HepG2 (cell line): ENCODE data around the gene NAA30. TPM values are rescaled to one million over a fixed set of nuclear protein-coding genes. Genes with fewer than 3 reads are reported as not detected.

ENCODE experiments used
- ATAC-seq: fragments of 200-7000 bp; cut with Tn5 transposase; 3 replicates; pipeline ENCODE4 v1.9.1; 2020; ENCODE audit warnings: mild to moderate bottlenecking, moderate library complexity
- BruUV-seq: library from RNA; stranded (reverse); fragments of 400-500 nt; replicated peaks from 2 replicates; lab custom pipeline; 2021; lab: Mats Ljungman, UMichigan
- CTCF ChIA-PET: fragments of 300-600 bp; formaldehyde crosslinking; extraction: SDS; loops from one replicate; lab custom pipeline; 2021; ENCODE audit warnings: low total read pairs, inconsistent platforms, low intra/inter-chr PET ratio; lab: Yijun Ruan, JAX
- POLR2A ChIA-PET: fragments of 350-600 bp; sonication (Branson Sonifier 250); formaldehyde crosslinking; loops from one replicate; lab custom pipeline; 2020; ENCODE audit warnings: antibody characterized with exemption, inconsistent platforms; lab: Yijun Ruan, JAX
- DNase-seq: peaks from one replicate; pipeline ENCODE4 v3.0.0-alpha.2; 2015; ENCODE audit warnings: low spot score
- FAIRE-seq: peaks from 3 replicates; lab custom pipeline; 2011; peaks lifted over from hg19 to GRCh38; lab: Jason Lieb, UNC
- H2AFZ ChIP-seq: one replicate; pipeline ENCODE4 v1.6.1; 2011; ENCODE audit warnings: low read length, inconsistent platforms
- H3K27ac ChIP-seq: fragments of 300-600 bp; 3 replicates; pipeline ENCODE4 v1.8.0; 2011; ENCODE audit warnings: mixed run types, mild to moderate bottlenecking, mixed read lengths, low read length, inconsistent platforms; ENCODE audit not compliant: insufficient read depth; ENCODE audit errors: extremely low read length
- H3K27me3 ChIP-seq, 2 experiments: fragments of 200-600 bp in 1 of 2; 2 replicates in 1 of 2; 3 replicates in 1 of 2; pipeline versions ENCODE4 v1.6.0 to v1.8.0; 2011; ENCODE audit warnings: low read length in 2 of 2, mild to moderate bottlenecking in 2 of 2, moderate library complexity in 2 of 2, inconsistent platforms in 1 of 2; ENCODE audit not compliant: insufficient read depth in 2 of 2, control insufficient read depth in 1 of 2
- H3K36me3 ChIP-seq, 2 experiments: fragments of 200-600 bp in 1 of 2; replicated peaks in 1 of 2; 2 replicates in 1 of 2; 3 replicates in 1 of 2; pipeline versions ENCODE4 v1.5.1 to v1.8.0; 2011; ENCODE audit warnings: low read length in 2 of 2, inconsistent platforms in 1 of 2; ENCODE audit not compliant: insufficient read depth in 2 of 2, control insufficient read depth in 1 of 2
- H3K4me1 ChIP-seq: 2 replicates; pipeline ENCODE4 v1.5.1; 2012; ENCODE audit warnings: low read length, inconsistent platforms; ENCODE audit not compliant: insufficient read depth
- H3K4me2 ChIP-seq: 2 replicates; pipeline ENCODE4 v1.6.0; 2011; ENCODE audit warnings: low read depth, low read length, inconsistent platforms
- H3K4me3 ChIP-seq, 3 experiments: fragments of 200-600 bp in 1 of 3; sonication (generic), shearing (Covaris generic) in 1 of 3; replicated peaks in 1 of 3; 2 replicates each; pipeline ENCODE4 v1.5.1; 2011 to 2016; ENCODE audit warnings: low read length in 3 of 3, inconsistent platforms in 2 of 3, low read depth in 2 of 3, mild to moderate bottlenecking in 2 of 3, control low read depth in 1 of 3, mixed read lengths in 1 of 3; ENCODE audit not compliant: insufficient read depth in 1 of 3
- H3K79me2 ChIP-seq: one replicate; pipeline ENCODE4 v1.6.1; 2011; ENCODE audit warnings: low read length, inconsistent platforms; ENCODE audit not compliant: insufficient read depth
- H3K9ac ChIP-seq: 2 replicates; pipeline ENCODE4 v1.6.0; 2011; ENCODE audit warnings: mild to moderate bottlenecking, low read depth, low read length, inconsistent platforms; ENCODE audit not compliant: insufficient read depth
- H3K9me3 ChIP-seq: 2 replicates; pipeline ENCODE4 v1.5.1; 2012; ENCODE audit warnings: mild to moderate bottlenecking, low read length
- H4K20me1 ChIP-seq: 2 replicates; pipeline ENCODE4 v1.6.0; 2011; ENCODE audit warnings: inconsistent platforms, mild to moderate bottlenecking, low read length, moderate library complexity; ENCODE audit not compliant: insufficient read depth
- ATRX ChIP-seq: sonication (generic); formaldehyde crosslinking; IDR thresholded peaks from 2 replicates; pipeline ENCODE4 v1.4.0; 2020; ENCODE audit warnings: missing genetic modification reagents, borderline replicate concordance
- ELF4 ChIP-seq: sonication (generic); formaldehyde crosslinking; IDR thresholded peaks from 2 replicates; pipeline ENCODE4 v1.5.0; 2020; ENCODE audit warnings: missing genetic modification reagents, mild to moderate bottlenecking, moderate library complexity, borderline replicate concordance
- GMEB2 ChIP-seq: IDR thresholded peaks from 2 replicates; pipeline ENCODE4 v1.6.1; 2016; ENCODE audit warnings: missing biosample characterization, missing genetic modification reagents, low read depth
- HNRNPH1 ChIP-seq: fragments of 200-400 bp; formaldehyde crosslinking; optimal IDR thresholded peaks from 2 replicates; pipeline ENCODE3; 2017; ENCODE audit warnings: mild to moderate bottlenecking, low read depth, low read length
- NR2C2 ChIP-seq: sonication (generic); formaldehyde crosslinking; IDR thresholded peaks from 2 replicates; pipeline ENCODE4 v1.4.0; 2020; ENCODE audit warnings: missing genetic modification reagents, mild to moderate bottlenecking, moderate library complexity, borderline replicate concordance
- PAF1 ChIP-seq: IDR thresholded peaks from 2 replicates; pipeline ENCODE4 v1.6.1; 2016; ENCODE audit warnings: missing genetic modification reagents, missing compliant biosample characterization
- PCBP2 ChIP-seq: fragments of 200-400 bp; formaldehyde crosslinking; optimal IDR thresholded peaks from 2 replicates; pipeline ENCODE3; 2018; ENCODE audit warnings: low read length, low read depth; ENCODE audit not compliant: poor library complexity, severe bottlenecking
- PRDM4 ChIP-seq: sonication (generic); formaldehyde crosslinking; IDR thresholded peaks from 2 replicates; pipeline ENCODE4 v1.9.0; 2021; ENCODE audit warnings: missing genetic modification reagents, borderline replicate concordance
- RAD51 ChIP-seq: fragments of 450-650 bp; IDR thresholded peaks from 2 replicates; pipeline ENCODE4 v1.6.1; 2016; ENCODE audit warnings: borderline replicate concordance
- SNAI1 ChIP-seq: sonication (generic); formaldehyde crosslinking; IDR thresholded peaks from 2 replicates; pipeline ENCODE4 v1.5.0; 2020; ENCODE audit warnings: mild to moderate bottlenecking, missing genetic modification reagents, borderline replicate concordance
- TCF7 ChIP-seq: sonication (generic); IDR thresholded peaks from 2 replicates; pipeline ENCODE4 v1.6.1; 2016; ENCODE audit warnings: antibody characterized with exemption, low read depth
- U2AF2 ChIP-seq: fragments of 200-400 bp; formaldehyde crosslinking; IDR thresholded peaks from 2 replicates; pipeline ENCODE4 v1.6.1; 2017; ENCODE audit warnings: low read depth, mild to moderate bottlenecking, low read length
- YY1 ChIP-seq: IDR thresholded peaks from 2 replicates; pipeline ENCODE4 v1.6.1; 2011; ENCODE audit warnings: low read length, low read depth, moderate library complexity, mild to moderate bottlenecking; ENCODE audit not compliant: insufficient read depth, insufficient replicate concordance
- ZIK1 ChIP-seq: sonication (generic); formaldehyde crosslinking; IDR thresholded peaks from 2 replicates; pipeline ENCODE4 v1.5.0; 2020; ENCODE audit warnings: mild to moderate bottlenecking, low read depth, missing genetic modification reagents, borderline replicate concordance
- ZNF382 ChIP-seq: sonication (generic); formaldehyde crosslinking; IDR thresholded peaks from 2 replicates; pipeline ENCODE4 v1.5.0; 2020; ENCODE audit warnings: missing genetic modification reagents, mild to moderate bottlenecking, borderline replicate concordance
- ZNF7 ChIP-seq: IDR thresholded peaks from 2 replicates; pipeline ENCODE4 v1.6.1; 2016; ENCODE audit warnings: missing biosample characterization, missing genetic modification reagents
- WGBS: methylation state at CpG from one replicate; pipeline ENCODE4 v1.1.6; 2017; ENCODE audit warnings: low lambda C conversion rate; 5-methylcytosine and 5-hydroxymethylcytosine counted together
- in situ Hi-C: cut with HindIII; loops from 2 replicates; pipeline ENCODE4 v1.10.0; 2017; ENCODE audit warnings: low pct_unique_long_range_greater_than_20kb; ENCODE audit not compliant: extremely low pct_ligation_motif_present
- intact Hi-C: fragments of 100-400 bp; cut with micrococcal nuclease; formaldehyde crosslinking; loops from one replicate; pipeline ENCODE4 v1.10.0; 2022; ENCODE audit not compliant: unreplicated experiment
- polyA plus RNA-seq, 8 experiments: library from polyadenylated mRNA; depleted of rRNA in 3 of 8; stranded (reverse) in 7 of 8; unstranded in 1 of 8; fragments of >200 nt; fragmentation: Illumina TruSeq in 4 of 8; extraction: Trizol in 4 of 8; gene quantifications; 2 replicates each; pipeline versions ENCODE4 v1.2.1 to v1.2.3, GENCODE V29; 2011 to 2016; ENCODE audit warnings: low read depth in 4 of 8, missing spikeins in 1 of 8, mixed read lengths in 1 of 8; ENCODE audit not compliant: insufficient read depth in 1 of 8
- total RNA-seq, 5 experiments: library from RNA; depleted of rRNA; stranded (reverse); fragments of >200 nt; fragmentation: Illumina TruSeq; extraction: Trizol; gene quantifications; 2 replicates each; pipeline ENCODE4 v1.2.3, GENCODE V29; 2016; ENCODE audit warnings: low read depth in 1 of 5

The NAA30 gene
- total and polyA plus RNA-seq, 2 of the 13 experiments (the other 11 are each of a cell fraction or from before 2014, with no cell fraction given), result 10.8 to 18.4 TPM

GRCh38 chr14:57352396-57353170 is 37.8 kb upstream of the NAA30 start:
- H3K4me1 ChIP-seq, result peaks cover 29% of the 10 kb centered on the region
- no peaks in the 10 kb centered on the region for H3K36me3 ChIP-seq
- ChIA-PET CTCF (no interaction called here), POLR2A (no interaction called here)
- H3K27ac ChIP-seq, result no peak overlapping the region
- H3K4me2 ChIP-seq, result no peak overlapping the region
- no peak for ATAC-seq
- BruUV-seq, result no TSS peak
- FAIRE-seq, result no peak
- H4K20me1 ChIP-seq, result no peaks in the 10 kb centered on the region
- H3K4me3 ChIP-seq, result no peak overlapping the region
- H2AFZ ChIP-seq, result no peak overlapping the region
- DNase-seq, result no peak
- H3K27me3 ChIP-seq, result no peaks in the 10 kb centered on the region
- H3K9ac ChIP-seq, result no peak overlapping the region
- TF ChIP-seq NR2C2 (CRISPR knock-in tag), result no peak
- no peak for TF ChIP-seq ATRX (CRISPR knock-in tag)
- no peak for TF ChIP-seq PRDM4 (CRISPR knock-in tag)
- no peak for TF ChIP-seq ZNF7 (CRISPR knock-in tag)
- TF ChIP-seq PCBP2, result no peak
- TF ChIP-seq ELF4 (CRISPR knock-in tag), result no peak
- no peak for TF ChIP-seq YY1
- no peak for TF ChIP-seq U2AF2
- TF ChIP-seq ZNF382 (CRISPR knock-in tag), result no peak
- TF ChIP-seq RAD51, result no peak
- TF ChIP-seq SNAI1, result no peak
- TF ChIP-seq ZIK1 (CRISPR knock-in tag), result no peak
- TF ChIP-seq PAF1, result no peak
- TF ChIP-seq TCF7, result no peak
- TF ChIP-seq GMEB2, result no peak
- TF ChIP-seq HNRNPH1, result no peak
- H3K79me2 ChIP-seq, result no peaks in the 10 kb centered on the region
- intact Hi-C loops (no loop called here), in situ Hi-C loops (no loop called here)
- H3K9me3 ChIP-seq, result no peaks in the 10 kb centered on the region
- WGBS, result 44% methylated on average over 9 of the region's 9 CpGs
